Measurements from ENCODE around the gene LENEP. TPM values are rescaled to one million over a fixed set of nuclear protein-coding genes. Genes with fewer than 3 reads are reported as not detected.

Gene LENEP
- total RNA-seq, 1 experiment from 2014 or later: 2.8 TPM

DNA sequence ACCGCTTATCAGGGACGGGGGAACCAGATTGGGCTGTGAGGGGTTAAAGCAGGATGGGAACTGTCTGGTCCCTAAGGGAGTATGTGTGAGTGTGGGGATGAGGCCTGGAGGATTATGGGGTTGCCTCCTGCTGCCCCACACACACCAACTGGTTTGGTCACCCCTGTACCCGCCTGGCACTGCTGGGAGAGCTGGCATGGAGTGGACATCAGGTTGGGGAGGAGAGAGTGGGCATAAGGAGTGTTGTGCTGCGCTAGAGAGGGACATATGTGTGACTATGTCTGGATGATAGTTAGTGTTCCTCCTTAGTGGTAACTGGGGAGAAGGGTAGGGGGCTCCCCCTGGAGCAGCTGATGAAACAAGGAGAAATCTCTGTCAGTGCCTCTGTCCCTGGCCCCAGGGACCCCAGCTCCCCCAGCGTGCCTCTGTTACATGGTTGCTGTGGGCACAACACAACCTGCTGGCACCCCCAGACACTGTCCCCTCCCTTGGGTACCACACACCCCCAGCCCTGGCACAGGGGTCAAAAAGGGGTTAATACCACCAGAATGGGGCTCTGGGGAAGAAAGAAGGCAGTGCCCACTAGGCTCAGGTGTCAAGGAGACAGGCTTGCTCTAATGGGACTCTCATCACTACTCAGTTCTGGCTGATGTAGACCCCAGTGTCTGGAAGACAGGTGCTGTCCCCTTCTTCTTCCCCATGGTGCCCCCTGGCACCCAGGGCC, 11.1 kb downstream of the LENEP start:
- peak overlapping the region; percentile 93 to 97 for H3K4me3 Mint-ChIP-seq
- peak overlapping the region; percentile 74 for H3K4me2 ChIP-seq (ENCODE audit: insufficient read depth, insufficient read length, low read length)
- no peak overlapping the region for H3K23ac ChIP-seq (ENCODE audit: insufficient read length, low read depth, low read length)
- H3K27ac ChIP-seq (ENCODE audit: insufficient read length, low read depth, low read length): no peak overlapping the region
- H3K27me3 ChIP-seq (ENCODE audit: insufficient read depth, low read length): no peaks in the 10 kb centered on the region
- no peak overlapping the region for H2BK12ac ChIP-seq (ENCODE audit: insufficient read length, low read depth, low read length)
- peaks cover 22% of the 10 kb centered on the region for H3K23me2 ChIP-seq (ENCODE audit: insufficient read length, low read depth, low read length, poor library complexity, severe bottlenecking)
- H2AFZ ChIP-seq (ENCODE audit: low read length): no peak overlapping the region
- H3K56ac ChIP-seq (ENCODE audit: insufficient read length, low read depth, low read length): no peak overlapping the region
- no peak overlapping the region for H2BK15ac ChIP-seq (ENCODE audit: low read depth, low read length)
- no peaks in the 10 kb centered on the region for H4K20me1 ChIP-seq (ENCODE audit: control insufficient read depth, insufficient read depth, insufficient read length)
- no peak overlapping the region for H3K4ac ChIP-seq (ENCODE audit: low read depth, low read length)
- H3K79me1 ChIP-seq (ENCODE audit: insufficient read depth, low read depth, low read length, poor library complexity, severe bottlenecking): no peaks in the 10 kb centered on the region
- H3K79me2 ChIP-seq (ENCODE audit: insufficient read depth, low read length): no peaks in the 10 kb centered on the region; the same call in 1 of the 2 replicates
- H3K27me3 Mint-ChIP-seq (ENCODE audit: low read depth): no peaks in the 10 kb centered on the region
- H2BK120ac ChIP-seq (ENCODE audit: low read depth, low read length, poor library complexity, severe bottlenecking): no peak overlapping the region
- peak overlapping the region; percentile 70 for H3K14ac ChIP-seq (ENCODE audit: insufficient read depth, low read length)
- no peak overlapping the region for H2BK20ac ChIP-seq (ENCODE audit: low read depth, low read length, poor library complexity, severe bottlenecking)
- no peak overlapping the region for H4K91ac ChIP-seq (ENCODE audit: insufficient read length, low read depth, low read length)
- peaks cover 5% of the 10 kb centered on the region; the same call in 1 of the 2 replicates for H3K4me1 ChIP-seq (ENCODE audit: insufficient read depth, low read length)
- H3K27ac Mint-ChIP-seq: peak overlapping the region; percentile 92 to 94 (median 92)
- H3K4me1 Mint-ChIP-seq: peaks cover 37 to 45% of the 10 kb centered on the region in 2 experiments
- H3K18ac ChIP-seq (ENCODE audit: insufficient read length, low read depth, low read length): peak overlapping the region; percentile 63
- no peak overlapping the region for H2AK5ac ChIP-seq (ENCODE audit: insufficient read length, low read length)
- H3K36me3 Mint-ChIP-seq (ENCODE audit: insufficient read depth in 1 of 3, low read depth in 3 of 3): no peaks in the 10 kb centered on the region; a peak in 2 of 7 replicates
- H3T11ph ChIP-seq (ENCODE audit: low read length): no peak overlapping the region
- no CpG with 5 or more reads among the region's 5 CpGs for WGBS (ENCODE audit: extremely low coverage, insufficient read length, low lambda C conversion rate)
- no peak overlapping the region for H3K9ac ChIP-seq (ENCODE audit: extremely low read depth, insufficient read length, low read length)
- H4K8ac ChIP-seq (replicated peaks; ENCODE audit: insufficient read length, low read depth, low read length): no peak overlapping the region
- H3K9me3 Mint-ChIP-seq: no peaks in the 10 kb centered on the region; a peak in 1 of 5 replicates
- peak; percentile 25 for DNase-seq
- TF ChIP-seq, protein P1, sequence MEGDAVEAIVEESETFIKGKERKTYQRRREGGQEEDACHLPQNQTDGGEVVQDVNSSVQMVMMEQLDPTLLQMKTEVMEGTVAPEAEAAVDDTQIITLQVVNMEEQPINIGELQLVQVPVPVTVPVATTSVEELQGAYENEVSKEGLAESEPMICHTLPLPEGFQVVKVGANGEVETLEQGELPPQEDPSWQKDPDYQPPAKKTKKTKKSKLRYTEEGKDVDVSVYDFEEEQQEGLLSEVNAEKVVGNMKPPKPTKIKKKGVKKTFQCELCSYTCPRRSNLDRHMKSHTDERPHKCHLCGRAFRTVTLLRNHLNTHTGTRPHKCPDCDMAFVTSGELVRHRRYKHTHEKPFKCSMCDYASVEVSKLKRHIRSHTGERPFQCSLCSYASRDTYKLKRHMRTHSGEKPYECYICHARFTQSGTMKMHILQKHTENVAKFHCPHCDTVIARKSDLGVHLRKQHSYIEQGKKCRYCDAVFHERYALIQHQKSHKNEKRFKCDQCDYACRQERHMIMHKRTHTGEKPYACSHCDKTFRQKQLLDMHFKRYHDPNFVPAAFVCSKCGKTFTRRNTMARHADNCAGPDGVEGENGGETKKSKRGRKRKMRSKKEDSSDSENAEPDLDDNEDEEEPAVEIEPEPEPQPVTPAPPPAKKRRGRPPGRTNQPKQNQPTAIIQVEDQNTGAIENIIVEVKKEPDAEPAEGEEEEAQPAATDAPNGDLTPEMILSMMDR (conservative IDR thresholded peaks at IDR 0.05): no peak
- no peak overlapping the region for H4K5ac ChIP-seq (ENCODE audit: insufficient read length, low read depth, low read length)
- H2BK5ac ChIP-seq (ENCODE audit: insufficient read length, low read length): no peak overlapping the region
- no peaks in the 10 kb centered on the region for H3K9me3 ChIP-seq (ENCODE audit: control insufficient read depth, low read depth, low read length)
